NCI-H1092 treated with DMSO at 0.1 percent for 48 hours (cell line): ENCODE results near the gene SHISA7.

Experiments used
- DNase-seq: peaks from one replicate; lab custom pipeline; 2025; lab: John Stamatoyannopoulos, UW

SHISA7 gene

DNA sequence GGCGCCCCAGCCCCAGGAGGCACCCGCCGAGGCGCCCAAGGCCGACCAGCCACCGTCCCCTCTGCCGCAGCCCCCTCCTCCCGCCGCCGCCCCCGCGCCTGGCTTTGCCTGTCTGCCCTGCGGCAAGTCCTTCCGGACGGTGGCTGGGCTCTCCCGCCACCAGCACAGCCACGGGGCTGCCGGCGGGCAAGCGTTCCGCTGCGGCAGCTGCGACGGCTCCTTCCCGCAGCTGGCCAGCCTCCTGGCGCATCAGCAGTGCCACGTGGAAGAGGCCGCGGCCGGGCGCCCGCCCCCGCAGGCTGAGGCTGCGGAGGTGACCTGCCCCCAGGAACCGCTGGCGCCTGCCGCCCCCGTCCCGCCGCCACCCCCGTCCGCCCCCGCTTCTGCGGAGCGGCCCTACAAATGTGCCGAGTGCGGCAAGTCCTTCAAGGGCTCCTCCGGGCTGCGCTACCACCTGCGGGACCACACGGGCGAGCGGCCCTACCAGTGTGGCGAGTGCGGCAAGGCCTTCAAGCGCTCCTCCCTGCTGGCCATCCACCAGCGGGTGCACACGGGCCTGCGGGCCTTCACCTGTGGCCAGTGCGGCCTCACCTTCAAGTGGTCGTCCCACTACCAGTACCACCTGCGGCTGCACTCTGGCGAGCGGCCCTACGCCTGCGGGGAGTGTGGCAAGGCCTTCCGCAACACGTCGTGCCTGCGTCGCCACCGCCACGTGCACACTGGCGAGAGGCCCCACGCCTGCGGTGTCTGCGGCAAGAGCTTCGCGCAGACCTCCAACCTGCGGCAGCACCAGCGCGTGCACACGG lies 39.3 kb upstream of the SHISA7 start:
- DNase-seq = no peak

DNA sequence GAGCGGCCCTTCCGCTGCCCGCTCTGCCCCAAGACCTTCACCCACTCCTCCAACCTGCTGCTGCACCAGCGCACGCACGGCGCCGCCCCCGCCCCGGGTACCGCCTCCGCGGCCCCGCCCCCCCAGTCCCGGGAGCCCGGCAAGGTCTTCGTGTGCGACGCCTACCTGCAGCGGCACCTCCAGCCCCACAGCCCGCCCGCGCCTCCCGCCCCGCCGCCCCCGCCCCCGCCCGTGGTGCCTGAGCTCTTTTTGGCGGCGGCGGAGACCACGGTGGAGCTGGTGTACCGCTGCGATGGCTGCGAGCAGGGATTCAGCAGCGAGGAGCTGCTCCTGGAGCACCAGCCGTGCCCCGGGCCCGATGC lies 38.7 kb upstream of the SHISA7 start:
- DNase-seq = no peak

GRCh38 chr19:55481148-55481793 lies 38.2 kb upstream of the SHISA7 start:
- DNase-seq = no peak

- no peak for DNase-seq
Observed at GRCh38 chr19:55479451-55480230, 36.5 kb upstream of the SHISA7 start.

DNA sequence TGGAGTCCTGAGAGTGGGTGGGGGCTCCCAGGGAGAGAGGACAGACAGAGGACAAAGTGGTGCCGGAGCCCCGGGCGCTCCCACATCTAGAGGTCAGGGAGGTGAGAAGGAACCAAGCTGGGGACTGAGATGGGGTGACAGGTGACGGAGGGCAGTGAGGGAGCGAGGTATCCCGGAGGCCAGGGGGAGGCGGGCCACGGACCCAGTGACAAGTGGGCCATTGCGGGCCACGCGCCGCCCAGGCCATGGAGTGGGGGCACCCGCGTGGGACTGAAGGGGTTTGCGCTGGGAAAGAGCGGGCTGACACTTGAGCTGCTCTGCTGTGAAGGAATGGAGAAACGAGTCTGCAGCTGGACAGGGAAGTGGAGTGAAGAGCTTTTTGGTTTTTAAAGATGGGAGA lies 35.9 kb upstream of the SHISA7 start:
- no peak for DNase-seq

DNA sequence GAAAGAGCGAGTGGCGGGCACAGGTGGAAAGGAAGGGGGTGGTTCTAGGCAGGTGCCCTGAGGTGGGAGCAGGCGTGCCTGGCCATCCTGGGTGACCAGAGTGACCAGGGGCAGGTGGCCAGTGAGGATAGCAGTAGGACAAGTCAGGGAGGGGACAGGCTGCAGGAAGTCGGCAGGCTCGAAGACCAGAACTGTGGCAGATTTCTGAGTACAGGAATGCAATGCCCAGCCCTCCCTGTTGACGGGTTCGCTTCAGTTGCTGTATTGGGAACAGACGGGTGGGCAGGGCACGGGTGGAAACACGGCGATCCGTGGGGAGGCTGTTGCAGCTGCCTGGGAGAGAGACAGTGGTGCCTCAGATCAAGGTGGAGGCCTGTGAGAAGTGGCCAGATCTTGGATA lies 35.3 kb upstream of the SHISA7 start:
- DNase-seq = no peak

DNA sequence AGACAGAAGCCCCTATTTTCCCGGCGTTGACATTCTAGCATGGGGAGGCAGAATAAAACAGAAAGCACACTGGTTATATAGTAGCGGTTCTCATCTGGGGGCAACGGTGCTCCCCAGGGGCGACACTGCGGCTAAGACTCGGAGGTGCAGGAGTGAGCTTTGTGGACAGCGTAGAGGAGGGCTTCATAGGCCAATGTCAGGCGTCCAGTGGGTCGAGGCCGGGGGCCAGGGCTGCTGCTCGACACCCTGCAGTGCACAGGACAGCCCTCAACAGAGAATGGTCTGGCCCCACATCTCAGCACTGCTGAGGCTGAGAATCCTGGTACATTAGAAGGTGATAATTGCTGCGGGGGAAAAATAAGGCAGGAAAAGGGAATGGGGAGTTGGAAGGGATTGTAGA lies 34.8 kb upstream of the SHISA7 start:
- no peak for DNase-seq

GRCh38 chr19:55476100-55476775 lies 33.1 kb upstream of the SHISA7 start, which contains the start of gene ZNF628:
ZNF628 (plus strand) TSS chr19:55476617; CDS start chr19:55479911, 3,294 bp downstream.
- DNase-seq = peak; percentile 92

- DNase-seq = no peak
Observed at GRCh38 chr19:55474269-55475265, 31.5 kb upstream of the SHISA7 start.

GRCh38 chr19:55473225-55474012 lies 30.3 kb upstream of the SHISA7 start:
- DNase-seq = no peak

GRCh38 chr19:55472463-55472862 lies 29.4 kb upstream of the SHISA7 start:
- no peak for DNase-seq

GRCh38 chr19:55471266-55471665 lies 28.2 kb upstream of the SHISA7 start:
- no peak for DNase-seq

DNA sequence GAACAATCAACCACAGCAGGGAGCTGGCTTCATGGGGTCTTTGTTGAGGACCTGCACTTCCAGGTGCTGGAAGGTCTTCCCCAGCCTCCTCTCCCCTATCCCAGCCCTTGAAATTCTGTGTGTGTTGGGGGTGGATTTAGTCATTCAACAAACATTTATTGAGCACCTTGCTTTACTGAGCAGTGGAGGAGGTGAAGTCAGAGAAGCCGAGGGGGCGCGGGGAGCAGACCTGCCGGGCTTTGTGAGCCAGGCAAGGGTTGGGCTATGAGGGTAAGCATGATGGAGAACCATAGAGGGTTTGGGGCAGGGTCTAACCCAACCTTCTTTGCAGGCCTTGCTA lies 24.9 kb upstream of the SHISA7 start:
- DNase-seq = no peak

DNA sequence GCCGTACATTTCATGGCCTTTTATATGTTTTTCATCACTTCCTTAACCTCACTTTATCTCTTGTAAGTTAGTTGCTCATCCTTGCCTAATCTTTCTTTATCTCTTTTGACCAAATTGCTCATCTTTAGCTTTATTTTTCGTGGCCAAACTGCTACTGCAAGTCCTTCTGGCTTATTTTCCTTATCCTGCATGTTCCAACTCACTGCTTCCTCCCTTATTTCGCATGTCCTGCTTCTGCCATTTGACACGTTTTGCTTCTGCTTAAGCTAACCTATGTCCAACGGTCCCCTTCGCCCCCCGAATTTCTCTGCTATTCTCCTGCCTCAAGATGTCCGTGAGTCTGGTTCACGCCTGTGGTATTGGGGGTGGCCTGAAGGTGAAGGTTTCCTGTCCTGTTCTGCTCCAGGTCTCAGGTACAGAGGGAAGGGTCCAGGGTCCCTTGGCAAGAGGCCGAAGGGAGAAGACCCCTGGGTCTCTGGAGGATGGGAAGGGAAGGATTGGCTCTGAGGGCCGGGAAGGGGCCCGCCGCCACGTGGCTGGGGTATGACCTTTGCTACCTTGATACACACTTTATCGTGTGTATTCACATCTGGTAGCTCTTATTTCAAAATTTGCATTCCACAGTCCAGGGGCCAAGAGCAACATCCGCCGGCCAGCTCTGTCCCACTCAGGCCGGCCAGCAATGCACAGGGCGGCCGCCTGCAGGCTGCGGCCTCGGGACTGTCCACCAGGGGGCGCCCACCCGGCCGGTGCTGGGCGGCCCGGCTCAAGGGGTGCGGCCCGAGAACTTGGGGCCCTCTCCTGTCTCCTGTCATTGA lies 24.3 kb upstream of the SHISA7 start:
- no peak for DNase-seq

DNA sequence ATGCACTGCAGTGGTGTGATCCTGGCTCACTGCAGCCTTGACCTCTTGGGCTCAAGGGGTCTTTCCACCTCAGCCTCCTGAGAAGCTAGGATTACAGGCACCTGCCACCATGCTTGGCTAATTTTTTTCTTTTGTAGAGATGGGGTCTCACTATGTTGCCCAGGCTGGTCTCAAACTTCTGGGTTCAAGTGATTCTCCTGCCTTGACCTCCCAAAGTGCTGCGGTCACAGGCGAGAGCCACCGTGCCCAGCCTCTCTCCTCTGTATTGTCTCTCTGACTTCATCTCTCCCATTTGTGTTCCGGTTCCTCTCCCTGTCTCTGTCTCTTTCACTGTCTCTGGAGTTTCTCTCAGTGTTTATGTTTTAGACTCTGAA lies 23.1 kb upstream of the SHISA7 start:
- no peak for DNase-seq

GRCh38 chr19:55465460-55466240 lies 22.6 kb upstream of the SHISA7 start:
- DNase-seq = no peak

DNA sequence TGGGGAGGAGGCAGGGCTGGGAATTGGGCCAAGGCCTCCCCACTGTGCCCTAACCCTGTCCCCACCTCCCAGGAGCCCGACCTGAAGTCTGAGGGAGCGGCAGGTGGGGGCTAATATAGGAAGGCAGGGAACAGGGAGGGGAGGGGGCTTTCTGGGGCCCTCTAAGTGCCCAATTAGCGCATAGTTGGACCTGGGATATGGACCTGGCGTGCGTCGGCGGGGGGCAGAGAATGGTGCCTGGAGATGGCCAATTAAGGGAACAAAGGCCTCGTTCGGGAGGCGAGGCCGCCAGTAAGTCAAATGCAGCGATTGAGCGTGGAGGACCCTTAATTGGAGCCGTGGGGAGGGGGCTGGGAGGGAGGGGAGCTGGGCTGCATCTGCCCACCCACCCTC lies 21.6 kb upstream of the SHISA7 start, which contains the start of gene C19orf85:
Gene C19orf85 (minus strand): TSS at position 90 of the 393 bp plus-strand sequence. CDS start 197 bp downstream, outside the sequence.
- no peak for DNase-seq

DNA sequence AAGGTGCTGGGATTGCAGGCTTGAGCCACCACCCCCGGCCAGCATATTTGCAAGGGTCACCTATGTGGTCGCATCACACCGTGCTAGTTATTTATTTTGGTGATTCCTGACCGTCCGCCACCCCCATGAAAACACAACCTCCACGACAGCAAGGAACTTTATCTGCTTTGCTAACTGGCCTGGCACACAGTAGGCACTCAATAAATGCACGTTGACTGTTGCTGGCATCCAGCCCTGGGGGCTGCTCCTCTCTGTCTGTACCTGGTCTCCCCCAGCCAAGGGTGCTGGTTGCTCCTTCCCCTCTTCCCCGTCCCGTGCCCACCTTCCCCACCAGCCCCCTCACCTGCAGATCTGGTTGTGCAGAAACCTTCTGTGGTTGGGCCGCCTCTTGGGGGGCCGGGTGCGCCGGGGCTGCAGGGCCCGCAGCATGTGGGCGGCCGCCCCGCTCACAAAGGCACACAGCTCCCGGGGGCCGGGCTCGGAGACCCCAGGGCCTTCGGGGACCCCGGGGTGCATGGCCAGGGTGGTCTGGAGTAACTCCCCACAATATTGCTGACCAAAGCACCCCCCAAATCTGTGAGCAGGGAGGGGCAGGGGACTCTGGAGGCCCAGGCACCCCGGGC lies 21.1 kb upstream of the SHISA7 start:
- no peak for DNase-seq
